ENCODE results near the gene GYG2. TPM values are rescaled to one million over a fixed set of nuclear protein-coding genes. Genes with fewer than 3 reads are reported as not detected.

The GYG2 gene
- total RNA-seq, 1 experiment from 2014 or later, result not detected

DNA sequence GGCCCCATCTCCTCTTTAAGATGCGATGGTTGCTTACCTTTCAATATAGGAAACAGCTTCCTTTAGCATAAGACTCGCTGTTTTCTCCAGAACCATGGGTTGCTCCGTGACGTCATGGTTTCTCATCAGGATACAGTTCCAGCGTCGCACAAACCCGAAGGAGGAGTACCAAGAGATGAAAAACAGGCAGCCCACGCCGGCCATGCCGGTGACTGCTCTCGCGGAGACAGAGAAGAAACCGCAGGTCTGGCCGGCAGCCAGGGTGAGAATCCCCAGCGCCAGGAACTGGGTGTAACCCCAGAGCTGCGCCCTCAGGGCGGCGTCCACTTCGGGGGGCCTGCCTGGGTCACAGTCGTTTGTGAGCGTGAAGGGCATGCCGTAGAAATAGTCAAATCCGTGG is 89.0 kb downstream of the GYG2 start:
- H3K9me2 ChIP-seq (ENCODE audit: insufficient read depth), result no peaks in the 10 kb centered on the region
- TF ChIP-seq SRF (IDR thresholded peaks at IDR 0.05; ENCODE audit: low read depth) (no peak), SIN3A (IDR thresholded peaks at IDR 0.05; ENCODE audit: low read depth) (no peak), TCF7L2 (IDR thresholded peaks at IDR 0.05; ENCODE audit: borderline replicate concordance, extremely low read depth, insufficient read depth, insufficient read length) (no peak), YY1 (IDR thresholded peaks at IDR 0.05; ENCODE audit: extremely low read depth, insufficient replicate concordance, low read depth, low read length) (no peak), ZNF274 (IDR thresholded peaks at IDR 0.05; ENCODE audit: low read depth, low read length) (no peak), ZFX (IDR thresholded peaks at IDR 0.05) (no peak), RAD21 (IDR thresholded peaks at IDR 0.05; ENCODE audit: low read depth) (no peak), CBX3 (IDR thresholded peaks at IDR 0.05; ENCODE audit: low read depth) (no peak), FOSL1 (IDR thresholded peaks at IDR 0.05; ENCODE audit: low read depth) (no peak), CEBPB (IDR thresholded peaks at IDR 0.05; ENCODE audit: low read depth) (no peak)
- TF ChIP-seq, protein P1, sequence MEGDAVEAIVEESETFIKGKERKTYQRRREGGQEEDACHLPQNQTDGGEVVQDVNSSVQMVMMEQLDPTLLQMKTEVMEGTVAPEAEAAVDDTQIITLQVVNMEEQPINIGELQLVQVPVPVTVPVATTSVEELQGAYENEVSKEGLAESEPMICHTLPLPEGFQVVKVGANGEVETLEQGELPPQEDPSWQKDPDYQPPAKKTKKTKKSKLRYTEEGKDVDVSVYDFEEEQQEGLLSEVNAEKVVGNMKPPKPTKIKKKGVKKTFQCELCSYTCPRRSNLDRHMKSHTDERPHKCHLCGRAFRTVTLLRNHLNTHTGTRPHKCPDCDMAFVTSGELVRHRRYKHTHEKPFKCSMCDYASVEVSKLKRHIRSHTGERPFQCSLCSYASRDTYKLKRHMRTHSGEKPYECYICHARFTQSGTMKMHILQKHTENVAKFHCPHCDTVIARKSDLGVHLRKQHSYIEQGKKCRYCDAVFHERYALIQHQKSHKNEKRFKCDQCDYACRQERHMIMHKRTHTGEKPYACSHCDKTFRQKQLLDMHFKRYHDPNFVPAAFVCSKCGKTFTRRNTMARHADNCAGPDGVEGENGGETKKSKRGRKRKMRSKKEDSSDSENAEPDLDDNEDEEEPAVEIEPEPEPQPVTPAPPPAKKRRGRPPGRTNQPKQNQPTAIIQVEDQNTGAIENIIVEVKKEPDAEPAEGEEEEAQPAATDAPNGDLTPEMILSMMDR (IDR thresholded peaks at IDR 0.05 in 2 of 3, conservative IDR thresholded peaks at IDR 0.05 in 1 of 3; ENCODE audit: borderline replicate concordance in 1 of 3, insufficient read depth in 1 of 3, low read depth in 2 of 3, low read length in 2 of 3), result no peak
- TF ChIP-seq, protein P2, sequence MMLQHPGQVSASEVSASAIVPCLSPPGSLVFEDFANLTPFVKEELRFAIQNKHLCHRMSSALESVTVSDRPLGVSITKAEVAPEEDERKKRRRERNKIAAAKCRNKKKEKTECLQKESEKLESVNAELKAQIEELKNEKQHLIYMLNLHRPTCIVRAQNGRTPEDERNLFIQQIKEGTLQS (IDR thresholded peaks at IDR 0.05), result no peak
- TF ChIP-seq, protein P3, sequence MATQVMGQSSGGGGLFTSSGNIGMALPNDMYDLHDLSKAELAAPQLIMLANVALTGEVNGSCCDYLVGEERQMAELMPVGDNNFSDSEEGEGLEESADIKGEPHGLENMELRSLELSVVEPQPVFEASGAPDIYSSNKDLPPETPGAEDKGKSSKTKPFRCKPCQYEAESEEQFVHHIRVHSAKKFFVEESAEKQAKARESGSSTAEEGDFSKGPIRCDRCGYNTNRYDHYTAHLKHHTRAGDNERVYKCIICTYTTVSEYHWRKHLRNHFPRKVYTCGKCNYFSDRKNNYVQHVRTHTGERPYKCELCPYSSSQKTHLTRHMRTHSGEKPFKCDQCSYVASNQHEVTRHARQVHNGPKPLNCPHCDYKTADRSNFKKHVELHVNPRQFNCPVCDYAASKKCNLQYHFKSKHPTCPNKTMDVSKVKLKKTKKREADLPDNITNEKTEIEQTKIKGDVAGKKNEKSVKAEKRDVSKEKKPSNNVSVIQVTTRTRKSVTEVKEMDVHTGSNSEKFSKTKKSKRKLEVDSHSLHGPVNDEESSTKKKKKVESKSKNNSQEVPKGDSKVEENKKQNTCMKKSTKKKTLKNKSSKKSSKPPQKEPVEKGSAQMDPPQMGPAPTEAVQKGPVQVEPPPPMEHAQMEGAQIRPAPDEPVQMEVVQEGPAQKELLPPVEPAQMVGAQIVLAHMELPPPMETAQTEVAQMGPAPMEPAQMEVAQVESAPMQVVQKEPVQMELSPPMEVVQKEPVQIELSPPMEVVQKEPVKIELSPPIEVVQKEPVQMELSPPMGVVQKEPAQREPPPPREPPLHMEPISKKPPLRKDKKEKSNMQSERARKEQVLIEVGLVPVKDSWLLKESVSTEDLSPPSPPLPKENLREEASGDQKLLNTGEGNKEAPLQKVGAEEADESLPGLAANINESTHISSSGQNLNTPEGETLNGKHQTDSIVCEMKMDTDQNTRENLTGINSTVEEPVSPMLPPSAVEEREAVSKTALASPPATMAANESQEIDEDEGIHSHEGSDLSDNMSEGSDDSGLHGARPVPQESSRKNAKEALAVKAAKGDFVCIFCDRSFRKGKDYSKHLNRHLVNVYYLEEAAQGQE (IDR thresholded peaks at IDR 0.05; ENCODE audit: low read depth), result no peak
- intact Hi-C loops (cut with micrococcal nuclease), result no loop called here
- peak overlapping the region; percentile 77 for H3K4me2 ChIP-seq (ENCODE audit: low read length)
- POLR2A ChIA-PET, result no interaction called here
- H3K4me3 ChIP-seq (replicated peaks in 1 of 2; ENCODE audit: low read depth in 1 of 2, low read length in 2 of 2), result peak overlapping the region; percentile 26 to 52
- H3K27me3 ChIP-seq (ENCODE audit: insufficient read depth, low read length), result no peaks in the 10 kb centered on the region
- RAD21 ChIA-PET (ENCODE audit: low non-redundant PET in 1 of 2, low total read pairs in 2 of 2, uncharacterized antibody in 2 of 2, unreplicated experiment in 2 of 2), result no interaction called here
- H3K36me3 ChIP-seq (ENCODE audit: control insufficient read depth in 1 of 2, insufficient read depth in 2 of 2, low read length in 2 of 2), result no peaks in the 10 kb centered on the region
- H3K9ac ChIP-seq (ENCODE audit: low read length), result peak overlapping the region; percentile 17; the same call in 1 of the 2 replicates
- no peaks in the 10 kb centered on the region for H3K9me3 ChIP-seq (ENCODE audit: control insufficient read depth in 1 of 2, insufficient read depth in 1 of 2, low read depth in 1 of 2, low read length in 2 of 2)
- CTCF ChIA-PET, result no interaction called here
- H3K4me1 ChIP-seq (ENCODE audit: control insufficient read depth in 1 of 2, insufficient read depth in 2 of 2, low read length in 2 of 2), result peaks cover 5 to 8% of the 10 kb centered on the region in 2 experiments; a peak in 2 of 4 replicates
- BruUV-seq (replicated peaks), result no TSS peak
- peak overlapping the region; percentile 41; the same call in 1 of the 2 replicates for H3K27ac ChIP-seq (ENCODE audit: low read depth, low read length)
- no peaks in the 10 kb centered on the region for H3K79me2 ChIP-seq (ENCODE audit: insufficient read depth, low read length)
- H4K20me1 ChIP-seq (ENCODE audit: insufficient read depth), result no peaks in the 10 kb centered on the region
- DNase-seq (ENCODE audit: low read depth, low spot score) (no peak), ATAC-seq (peak; percentile 79)
- peak overlapping the region; percentile 74 for H2AFZ ChIP-seq (ENCODE audit: low read depth, low read length, poor library complexity, severe bottlenecking)

Data from HCT116 (cell line).